Measurements from ENCODE around the gene FXYD7. TPM values are rescaled to one million over a fixed set of nuclear protein-coding genes. Genes with fewer than 3 reads are reported as not detected.
"Not testable (repeated sequence)": the region's sequence is repeated elsewhere in the genome, so short reads cannot be mapped to it uniquely, and the experiment has no call there.

FXYD7 gene
- 1.4 TPM for total RNA-seq

- Histone ChIP-seq H3K27me3 (ENCODE audit: insufficient read depth, low read length) (peaks cover 14% of the 10 kb centered on the region), H3K4me1 (ENCODE audit: insufficient read depth, low read length) (peaks cover 56% of the 10 kb centered on the region), H3K9me3 (ENCODE audit: low read depth, low read length) (no peaks in the 10 kb centered on the region), H3K4me3 (ENCODE audit: low read length) (no peak within 1 kb of the TSS)
Measured at GRCh38 chr19:35143231-35143715, at the start of gene FXYD7. Gene FXYD7, plus strand, starts transcription at chr19:35143255. Its CDS starts 79 bp downstream, at chr19:35143334.

- Histone ChIP-seq H3K4me1 (ENCODE audit: insufficient read depth, low read length) (peaks cover 10% of the 10 kb centered on the region), H3K27me3 (ENCODE audit: insufficient read depth, low read length) (peaks cover 3% of the 10 kb centered on the region), H3K4me3 (ENCODE audit: low read length) (no peak overlapping the region), H3K9me3 (ENCODE audit: low read depth, low read length) (no peaks in the 10 kb centered on the region)
Measured at GRCh38 chr19:35093430-35093829, 49.6 kb upstream of the FXYD7 start.

GRCh38 chr19:35093941-35094647 is 49.0 kb upstream of the FXYD7 start:
- Histone ChIP-seq H3K27me3 (ENCODE audit: insufficient read depth, low read length) (peaks cover 3% of the 10 kb centered on the region), H3K4me3 (ENCODE audit: low read length) (no peak overlapping the region), H3K4me1 (ENCODE audit: insufficient read depth, low read length) (peaks cover 10% of the 10 kb centered on the region), H3K9me3 (ENCODE audit: low read depth, low read length) (no peaks in the 10 kb centered on the region)

- Histone ChIP-seq H3K4me3 (ENCODE audit: low read length) (no peak overlapping the region), H3K27me3 (ENCODE audit: insufficient read depth, low read length) (peaks cover 3% of the 10 kb centered on the region), H3K9me3 (ENCODE audit: low read depth, low read length) (no peaks in the 10 kb centered on the region), H3K4me1 (ENCODE audit: insufficient read depth, low read length) (peaks cover 10% of the 10 kb centered on the region)
Measured at GRCh38 chr19:35094656-35095055, 48.4 kb upstream of the FXYD7 start.

- Histone ChIP-seq H3K9me3 (ENCODE audit: low read depth, low read length) (no peaks in the 10 kb centered on the region), H3K4me1 (ENCODE audit: insufficient read depth, low read length) (peaks cover 2% of the 10 kb centered on the region), H3K4me3 (ENCODE audit: low read length) (no peak overlapping the region), H3K27me3 (ENCODE audit: insufficient read depth, low read length) (peaks cover under 1% of the 10 kb centered on the region)
Measured at GRCh38 chr19:35095667-35096368, 47.2 kb upstream of the FXYD7 start.

- Histone ChIP-seq H3K27me3 (ENCODE audit: insufficient read depth, low read length) (no peaks in the 10 kb centered on the region), H3K4me3 (ENCODE audit: low read length) (no peak overlapping the region), H3K9me3 (ENCODE audit: low read depth, low read length) (no peaks in the 10 kb centered on the region), H3K4me1 (ENCODE audit: insufficient read depth, low read length) (no peaks in the 10 kb centered on the region)
Measured at GRCh38 chr19:35098413-35099049, 44.5 kb upstream of the FXYD7 start.

GRCh38 chr19:35099155-35099896 is 43.7 kb upstream of the FXYD7 start:
- no peaks in the 10 kb centered on the region for H3K9me3 ChIP-seq (ENCODE audit: low read depth, low read length)
- H3K27me3 ChIP-seq (ENCODE audit: insufficient read depth, low read length), result no peaks in the 10 kb centered on the region

GRCh38 chr19:35099897-35100275 is 43.2 kb upstream of the FXYD7 start:
- Histone ChIP-seq H3K4me1 (ENCODE audit: insufficient read depth, low read length) (no peaks in the 10 kb centered on the region), H3K4me3 (ENCODE audit: low read length) (no peak overlapping the region), H3K9me3 (ENCODE audit: low read depth, low read length) (no peaks in the 10 kb centered on the region), H3K27me3 (ENCODE audit: insufficient read depth, low read length) (no peaks in the 10 kb centered on the region)

More at GRCh38 chr19:35099155-35099896, 43.7 kb upstream of the FXYD7 start:
- H3K4me3 ChIP-seq (ENCODE audit: low read length), result no peak overlapping the region
- H3K4me1 ChIP-seq (ENCODE audit: insufficient read depth, low read length), result no peaks in the 10 kb centered on the region

GRCh38 chr19:35100588-35101533 is 42.2 kb upstream of the FXYD7 start:
- Histone ChIP-seq H3K9me3 (ENCODE audit: low read depth, low read length) (no peaks in the 10 kb centered on the region), H3K27me3 (ENCODE audit: insufficient read depth, low read length) (no peaks in the 10 kb centered on the region), H3K4me1 (ENCODE audit: insufficient read depth, low read length) (no peaks in the 10 kb centered on the region), H3K4me3 (ENCODE audit: low read length) (no peak overlapping the region)

- not testable (repeated sequence) for H3K9me3 ChIP-seq (ENCODE audit: low read depth, low read length); H3K27me3 ChIP-seq (ENCODE audit: insufficient read depth, low read length); H3K4me1 ChIP-seq (ENCODE audit: insufficient read depth, low read length); H3K4me3 ChIP-seq (ENCODE audit: low read length)
Measured at GRCh38 chr19:35101949-35102348, 41.1 kb upstream of the FXYD7 start.

- H3K4me3 ChIP-seq (ENCODE audit: low read length); H3K4me1 ChIP-seq (ENCODE audit: insufficient read depth, low read length); H3K27me3 ChIP-seq (ENCODE audit: insufficient read depth, low read length); H3K9me3 ChIP-seq (ENCODE audit: low read depth, low read length): not testable (repeated sequence)
Measured at GRCh38 chr19:35103614-35104013, 39.4 kb upstream of the FXYD7 start.

GRCh38 chr19:35104361-35104760 is 38.7 kb upstream of the FXYD7 start:
- H3K4me1 ChIP-seq (ENCODE audit: insufficient read depth, low read length), result no peaks in the 10 kb centered on the region
- no peaks in the 10 kb centered on the region for H3K9me3 ChIP-seq (ENCODE audit: low read depth, low read length)
- H3K27me3 ChIP-seq (ENCODE audit: insufficient read depth, low read length), result no peaks in the 10 kb centered on the region
- no peak overlapping the region for H3K4me3 ChIP-seq (ENCODE audit: low read length)

- Histone ChIP-seq H3K27me3 (ENCODE audit: insufficient read depth, low read length) (no peaks in the 10 kb centered on the region), H3K9me3 (ENCODE audit: low read depth, low read length) (no peaks in the 10 kb centered on the region), H3K4me3 (ENCODE audit: low read length) (no peak overlapping the region), H3K4me1 (ENCODE audit: insufficient read depth, low read length) (no peaks in the 10 kb centered on the region)
Measured at GRCh38 chr19:35105047-35105410, 38.0 kb upstream of the FXYD7 start.

Data from mononuclear cell (primary cell).